A673 (cell line): ENCODE results near the gene MYO18A.

Source experiments
- CTCF ChIP-seq: fragments of 300-800, 200-600 bp; sonication (generic); conservative IDR thresholded peaks from 2 replicates; pipeline ENCODE4 v1.5.1; 2017; ENCODE audit warnings: low read depth, mild to moderate bottlenecking, antibody characterized with exemption, low read length, moderate library complexity, mixed read lengths
- EZH2 ChIP-seq: fragments of 200-600 bp; sonication (generic); IDR thresholded peaks from 2 replicates; pipeline ENCODE4 v1.6.1; 2017; ENCODE audit warnings: borderline replicate concordance, low read depth, mild to moderate bottlenecking, mixed read lengths, antibody characterized with exemption, low read length; ENCODE audit not compliant: poor library complexity, severe bottlenecking

- TF ChIP-seq CTCF: no peak
- no peak for TF ChIP-seq EZH2
Measured at GRCh38 chr17:29080323-29080722, 99.9 kb downstream of the MYO18A start.
